Caki2 (cell line): ENCODE results near the gene RBX1. TPM values are rescaled to one million over a fixed set of nuclear protein-coding genes. Genes with fewer than 3 reads are reported as not detected.

Source experiments
- DNase-seq: peaks from one replicate; pipeline ENCODE4 v3.0.0-alpha.2; 2015; ENCODE audit warnings: low read depth
- in situ Hi-C: cut with HindIII; loops from 2 replicates; pipeline ENCODE4 v1.10.0; 2016; ENCODE audit warnings: low sequenced_read_pairs, low pct_unique_long_range_greater_than_20kb, mixed read lengths
- total RNA-seq: library from RNA; depleted of rRNA; stranded (reverse); fragments of >200 nt; shearing (Covaris generic); gene quantifications from 2 replicates; pipeline ENCODE4 v1.2.3, GENCODE V29; 2014; ENCODE audit warnings: low replicate concordance; rRNA removed

Gene RBX1
- total RNA-seq, 1 experiment from 2014 or later = 76.9 TPM

DNA sequence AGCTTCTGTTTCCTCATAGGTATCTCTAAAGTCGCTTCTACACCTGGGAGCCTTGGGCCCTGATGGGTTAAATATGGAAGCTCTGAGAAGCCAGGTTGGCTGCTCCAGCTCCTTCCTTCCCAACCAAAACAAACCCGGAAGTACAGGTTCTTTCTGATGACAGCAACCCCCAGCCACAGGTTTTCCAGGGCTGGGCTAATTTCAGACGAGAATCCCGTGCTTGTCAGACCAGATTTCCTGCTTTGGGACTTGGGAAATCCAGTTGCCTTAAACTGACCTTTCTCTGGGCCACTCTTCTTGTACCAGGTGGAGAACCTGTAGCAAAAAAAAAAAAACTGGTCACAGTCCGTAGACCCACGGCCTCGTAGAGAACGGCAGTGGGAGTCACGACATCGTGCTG, 51.9 kb downstream of the RBX1 start:
- no peak for DNase-seq
- in situ Hi-C loops = no loop called here

DNA sequence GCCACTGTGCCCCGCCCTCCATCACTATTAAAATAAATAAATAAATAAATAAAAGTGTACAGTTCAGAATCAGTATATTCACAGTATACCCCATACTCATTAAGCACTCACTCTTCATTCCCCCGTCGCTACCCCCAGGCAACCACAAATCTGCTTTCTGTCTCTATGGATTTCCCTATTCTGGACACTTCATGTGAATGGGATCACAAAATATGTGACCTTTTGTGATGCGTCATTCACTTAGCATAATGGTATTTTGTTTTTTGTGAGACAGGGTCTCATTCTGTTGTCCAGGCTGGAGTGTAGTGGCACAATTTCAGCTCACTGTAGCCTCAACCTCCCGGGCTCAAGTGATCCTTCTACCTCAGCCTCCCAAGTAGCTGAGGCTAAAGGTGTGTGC, 52.8 kb downstream of the RBX1 start:
- DNase-seq = no peak
- in situ Hi-C loops = no loop called here

DNA sequence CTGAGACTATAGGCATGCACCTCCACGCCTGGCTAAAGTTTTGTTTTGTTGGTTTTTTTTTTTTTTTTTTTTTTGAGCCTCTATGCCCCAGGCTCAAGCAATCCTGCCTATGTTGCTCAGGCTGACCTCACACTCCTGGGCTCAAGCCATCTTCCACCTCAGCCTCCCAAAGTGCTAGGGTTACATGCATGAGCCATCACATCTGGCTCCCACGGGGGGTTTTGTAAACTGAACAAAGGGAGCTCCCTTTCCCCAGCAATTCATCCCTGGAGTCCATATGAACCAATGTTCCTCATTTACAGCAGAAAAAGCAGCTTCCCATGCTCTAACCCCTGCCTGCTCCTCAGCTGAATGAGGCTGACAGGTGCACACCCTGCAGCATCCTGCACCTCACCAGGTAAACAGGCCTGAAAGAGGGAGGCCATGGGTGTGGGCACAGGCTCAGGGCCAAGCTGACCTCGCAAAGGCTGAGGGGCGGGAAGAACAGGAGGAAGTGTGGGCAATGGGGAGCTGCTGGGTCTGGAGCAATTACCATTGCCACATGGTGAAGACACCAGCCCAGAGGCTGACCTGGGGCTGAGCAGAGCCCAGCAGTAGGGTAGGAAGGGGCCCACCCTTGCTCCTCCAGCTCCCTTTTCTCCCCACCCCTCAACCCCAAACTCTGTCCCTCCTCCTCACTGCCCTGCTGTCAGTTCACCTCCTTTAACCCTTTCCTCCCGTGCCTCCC, 58.2 kb downstream of the RBX1 start:
- in situ Hi-C loops = no loop called here
- no peak for DNase-seq

DNA sequence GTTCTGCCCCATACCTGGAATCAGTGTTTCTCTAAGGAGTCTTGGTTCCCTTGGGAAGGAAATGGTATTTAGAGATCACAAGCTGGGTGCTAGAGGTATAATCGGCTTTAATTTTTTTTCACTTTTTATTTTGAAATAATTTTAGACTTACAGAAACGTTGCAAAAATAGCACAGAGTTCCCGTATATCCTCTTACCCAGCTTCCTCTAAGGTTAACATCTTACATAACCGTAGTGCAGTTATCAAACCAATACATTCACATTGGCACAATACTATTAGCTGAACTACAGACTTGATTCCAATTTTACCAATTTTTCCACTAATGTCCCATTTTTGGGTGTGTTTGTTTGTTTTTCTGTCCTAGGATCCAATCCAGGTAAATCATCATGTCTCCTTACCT, 63.8 kb downstream of the RBX1 start:
- in situ Hi-C loops = no loop called here

DNA sequence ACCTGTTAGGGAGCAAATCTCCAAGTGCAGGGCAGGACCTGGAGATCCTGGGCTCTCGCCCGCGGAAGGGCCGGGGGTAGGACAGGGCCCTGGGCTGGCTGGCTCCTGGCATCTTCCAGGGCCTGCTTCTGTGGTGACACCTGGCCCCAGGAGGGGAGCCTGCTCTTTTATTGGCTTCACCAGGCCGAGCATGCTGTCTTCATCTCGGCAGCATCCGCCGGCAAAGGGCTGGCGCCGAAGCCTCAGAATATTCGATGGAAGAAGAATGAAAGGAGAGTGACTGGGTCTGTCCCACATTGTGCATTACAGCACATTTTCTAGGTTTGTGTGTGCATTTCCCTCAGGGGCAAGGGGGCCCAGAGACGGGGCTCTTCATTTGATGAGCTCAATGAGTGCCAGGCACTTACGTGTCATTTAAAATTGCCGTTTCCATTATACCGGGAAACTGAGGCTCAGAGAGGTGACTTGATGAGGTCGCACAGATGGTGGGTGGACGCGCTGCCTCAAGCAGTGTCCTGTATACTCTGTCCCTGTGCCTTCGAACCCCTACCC, 70.0 kb downstream of the RBX1 start:
- DNase-seq = peak; percentile 38
- in situ Hi-C loops = no loop called here

More for the DNA sequence above, 63.8 kb downstream of the RBX1 start:
- no peak for DNase-seq

DNA sequence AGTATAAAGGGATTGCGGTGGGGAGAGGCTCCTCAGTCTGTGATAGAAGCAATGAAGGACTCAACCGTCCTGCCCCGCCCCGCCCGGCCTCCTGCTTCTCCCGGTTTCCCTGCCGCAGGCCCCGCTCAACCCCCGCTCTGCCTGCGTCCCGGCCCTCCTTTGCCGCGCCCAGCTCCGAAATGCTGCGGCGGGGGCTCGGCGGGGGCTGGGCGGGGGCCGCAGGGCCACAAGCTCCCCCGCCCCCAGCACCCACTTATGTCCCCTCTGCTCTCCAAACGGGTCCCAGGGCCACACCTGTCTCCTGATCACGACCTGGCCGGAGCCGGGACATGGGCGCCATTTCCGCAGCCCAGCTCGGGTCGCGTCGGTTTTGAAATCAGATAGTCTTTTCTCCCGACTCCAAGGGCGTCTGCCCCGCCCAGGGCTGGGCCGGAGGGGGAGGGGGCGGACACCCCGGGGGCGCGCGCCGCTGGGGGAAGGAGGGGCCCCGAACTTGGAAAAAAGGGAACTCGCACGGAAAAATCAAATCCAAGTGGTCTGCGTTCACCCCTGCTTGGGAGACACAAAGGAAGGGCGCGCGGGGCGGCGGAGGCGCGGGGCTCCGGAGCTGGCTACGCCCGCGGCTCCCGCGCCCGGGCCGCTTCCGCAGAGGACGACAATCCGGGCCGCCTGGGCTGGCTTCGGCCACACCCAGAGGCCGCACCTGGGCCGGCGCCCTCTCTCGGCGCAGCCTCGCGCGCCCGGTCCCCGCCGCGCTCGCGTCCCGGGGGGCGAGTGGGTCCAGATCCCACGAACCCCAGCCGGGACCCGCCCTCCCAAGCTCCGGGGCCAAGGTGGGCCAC, 70.7 kb downstream of the RBX1 start:
- in situ Hi-C loops = no loop called here
- DNase-seq = peak; percentile 74

DNA sequence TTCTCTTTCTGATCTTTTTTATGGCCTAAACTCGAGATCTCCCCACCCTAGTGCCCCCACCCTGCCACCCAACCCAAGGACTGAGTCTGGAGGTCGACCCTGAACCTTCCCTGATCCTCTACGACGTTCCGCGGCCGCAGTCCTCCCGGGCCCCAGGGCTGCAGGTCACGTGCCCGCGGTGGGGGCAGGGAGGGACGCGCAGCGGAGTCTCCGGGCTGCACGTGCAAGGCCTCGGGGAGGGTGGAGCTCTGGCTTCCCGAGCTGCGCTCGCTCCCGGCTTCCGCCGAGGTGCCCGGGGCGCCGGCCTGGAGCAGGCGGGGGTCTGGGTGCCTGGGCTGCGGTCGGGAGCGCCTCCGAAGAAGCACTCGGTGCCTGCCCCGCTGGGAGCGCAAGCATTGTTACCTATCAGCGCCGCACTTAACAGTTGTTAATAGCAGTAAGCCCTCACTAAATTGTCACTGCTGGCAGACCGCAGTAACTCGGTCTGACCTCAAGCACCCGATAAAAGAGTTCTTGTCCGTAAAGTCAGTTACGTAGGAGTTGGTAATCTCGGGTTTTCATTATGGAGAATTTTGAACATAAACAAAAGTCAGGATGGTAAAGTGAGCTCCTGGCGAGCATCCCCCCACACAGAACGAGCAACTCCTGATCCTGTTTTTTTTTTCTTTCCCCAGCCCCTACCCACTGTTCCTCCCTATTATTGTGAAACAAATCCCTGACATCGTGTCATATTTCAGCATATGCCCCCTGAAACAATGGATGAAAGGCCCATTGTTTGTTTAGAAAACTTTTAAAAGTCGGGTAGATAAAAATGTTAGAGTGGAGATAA, 71.5 kb downstream of the RBX1 start:
- in situ Hi-C loops = no loop called here
- peak; percentile 89 for DNase-seq

Other genes starting within 250 kb of the RBX1 start
- 24.8 and 52.5 TPM in 2 replicates for gene SLC25A17, start 132.0 kb upstream of the RBX1 start, total RNA-seq
- gene ST13, start 94.7 kb upstream of the RBX1 start, total RNA-seq = 265 and 304 TPM in 2 replicates
- gene XPNPEP3, start 94.2 kb upstream of the RBX1 start, total RNA-seq = 9.0 and 11.4 TPM in 2 replicates
- gene DNAJB7, start 89.3 kb upstream of the RBX1 start, total RNA-seq = not detected in 2 replicates
- gene EP300, start 141.2 kb downstream of the RBX1 start, total RNA-seq = 12.7 and 37.1 TPM in 2 replicates